Epithelial cell of proximal tubule (primary cell): ENCODE results near the gene LRRC8D. TPM values are rescaled to one million over a fixed set of nuclear protein-coding genes. Genes with fewer than 3 reads are reported as not detected.
"Not testable (repeated sequence)": the region's sequence is repeated elsewhere in the genome, so short reads cannot be mapped to it uniquely, and the experiment has no call there.

Experiments
- DNase-seq: peaks from one replicate; pipeline ENCODE4 v3.0.0-alpha.2; 2011; ENCODE audit warnings: low read depth
- H3K4me3 ChIP-seq: 2 replicates; pipeline ENCODE4 v1.5.1; 2011; ENCODE audit warnings: low read depth, mild to moderate bottlenecking, low read length
- CTCF ChIP-seq: conservative IDR thresholded peaks from 2 replicates; pipeline ENCODE4 v1.5.1; 2012; ENCODE audit warnings: low read depth, mild to moderate bottlenecking, low read length
- total RNA-seq: library from RNA; depleted of rRNA; stranded (reverse); fragments of >200 nt; gene quantifications from 2 replicates; pipeline ENCODE4 v1.2.3, GENCODE V29; 2015

LRRC8D gene
- total RNA-seq, 1 donor from 2014 or later = 33.8 TPM

GRCh38 chr1:89973471-89974127, 152.8 kb downstream of the LRRC8D start:
- H3K4me3 ChIP-seq = no peak overlapping the region
- no peak for TF ChIP-seq CTCF
- no peak for DNase-seq

GRCh38 chr1:89974256-89974655, 153.4 kb downstream of the LRRC8D start:
- no peak overlapping the region for H3K4me3 ChIP-seq
- no peak for DNase-seq
- no peak for TF ChIP-seq CTCF

GRCh38 chr1:89974696-89975470, 154.1 kb downstream of the LRRC8D start:
- TF ChIP-seq CTCF = no peak
- H3K4me3 ChIP-seq = no peak overlapping the region
- DNase-seq = no peak

GRCh38 chr1:89975540-89976125, 154.8 kb downstream of the LRRC8D start:
- no peak overlapping the region for H3K4me3 ChIP-seq
- no peak for DNase-seq
- TF ChIP-seq CTCF = no peak

GRCh38 chr1:89978755-89979154, 157.9 kb downstream of the LRRC8D start:
- no peak overlapping the region for H3K4me3 ChIP-seq
- DNase-seq = no peak
- TF ChIP-seq CTCF = no peak

GRCh38 chr1:89980605-89981004, 159.8 kb downstream of the LRRC8D start:
- no peak for TF ChIP-seq CTCF
- no peak overlapping the region for H3K4me3 ChIP-seq
- DNase-seq = no peak

GRCh38 chr1:89982846-89983245, 162.0 kb downstream of the LRRC8D start:
- not testable (repeated sequence) for H3K4me3 ChIP-seq, DNase-seq

- DNase-seq, H3K4me3 ChIP-seq: not testable (repeated sequence)
Measured at GRCh38 chr1:89984564-89985116, 163.8 kb downstream of the LRRC8D start.
